ENCODE results near the gene TRPC4AP. TPM values are rescaled to one million over a fixed set of nuclear protein-coding genes. Genes with fewer than 3 reads are reported as not detected.

TRPC4AP gene
- total and polyA plus RNA-seq, 10 of the 15 experiments (the other 5 are each of a cell fraction or from before 2014, with no cell fraction given): 1.1 to 61.7 (median 41.2) TPM

DNA sequence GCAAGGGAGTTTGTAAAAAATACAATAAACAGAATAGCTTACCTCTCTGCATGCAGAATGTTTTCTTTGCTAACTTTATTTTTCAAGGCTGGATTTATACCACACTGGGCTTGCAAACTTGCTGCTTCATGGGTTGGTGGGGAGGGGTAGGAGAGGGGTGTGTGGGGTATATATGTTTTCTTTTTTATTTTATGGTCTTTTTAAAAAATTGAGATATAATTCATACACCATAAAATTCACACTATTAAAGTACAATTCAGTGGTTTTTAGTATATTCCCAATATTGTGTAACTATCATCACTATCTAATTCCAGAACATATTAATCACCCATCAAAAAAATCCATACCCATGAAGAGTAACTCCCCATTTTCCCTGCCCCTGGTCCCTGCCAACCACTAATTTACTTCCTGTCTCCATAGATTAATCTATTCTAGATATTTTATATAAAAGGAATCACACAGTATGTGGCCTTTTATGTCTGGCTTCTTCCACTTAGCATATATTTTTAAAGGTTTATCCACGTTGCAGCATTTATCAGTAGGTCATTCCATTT lies 14.3 kb upstream of the TRPC4AP start:
- no TSS peak for BruUV-seq (replicated peaks)
- ChIA-PET SMC1A (ENCODE audit: uncharacterized antibody, unreplicated experiment) (no interaction called here), RAD21 (ENCODE audit: unreplicated experiment) (no interaction called here), CTCF (interaction anchor here (1.4 to 2.7 kb wide), 2 partner anchors 11 to 38 kb away, joined by 4 to 9 read pairs; no protein-coding TSS in a partner anchor), POLR2A (no interaction called here)
- WGBS (ENCODE audit: insufficient coverage, insufficient replicate concordance, low lambda C conversion rate, missing lambda C conversion rate): 90% methylated on average over 1 of the region's 1 CpG
- H3K9me3 ChIP-seq (replicated peaks; ENCODE audit: control insufficient read depth, insufficient read depth, low read length): no peaks in the 10 kb centered on the region
- FAIRE-seq: no peak
- no peak for ATAC-seq
- no peak overlapping the region for H3K4me3 ChIP-seq
- no peaks in the 10 kb centered on the region for H4K20me1 ChIP-seq (ENCODE audit: control insufficient read depth, insufficient read depth)
- H3K4me2 ChIP-seq (ENCODE audit: control insufficient read depth, insufficient read depth): no peak overlapping the region
- intact Hi-C loops (cut with micrococcal nuclease; ENCODE audit: unreplicated experiment): no loop called here
- H2AFZ ChIP-seq (ENCODE audit: control insufficient read depth, low read depth, low read length): no peak overlapping the region
- H3K27me3 ChIP-seq (replicated peaks in 1 of 2; ENCODE audit: control insufficient read depth in 2 of 2, insufficient read depth in 2 of 2, low read length in 1 of 2): no peaks in the 10 kb centered on the region
- H3K79me2 ChIP-seq (ENCODE audit: control insufficient read depth, insufficient read depth, low read length): no peaks in the 10 kb centered on the region
- H3K27ac ChIP-seq (ENCODE audit: control insufficient read depth, insufficient read depth): no peak overlapping the region
- no peak overlapping the region for H3K9ac ChIP-seq (ENCODE audit: control insufficient read depth, insufficient read depth, low read length)
- no peaks in the 10 kb centered on the region for H3K36me3 ChIP-seq (ENCODE audit: control insufficient read depth in 2 of 2, insufficient read depth in 2 of 2, low read length in 1 of 2)
- no peaks in the 10 kb centered on the region for H3K4me1 ChIP-seq (ENCODE audit: control insufficient read depth, insufficient read depth, low read length)
- TF ChIP-seq, protein P1, sequence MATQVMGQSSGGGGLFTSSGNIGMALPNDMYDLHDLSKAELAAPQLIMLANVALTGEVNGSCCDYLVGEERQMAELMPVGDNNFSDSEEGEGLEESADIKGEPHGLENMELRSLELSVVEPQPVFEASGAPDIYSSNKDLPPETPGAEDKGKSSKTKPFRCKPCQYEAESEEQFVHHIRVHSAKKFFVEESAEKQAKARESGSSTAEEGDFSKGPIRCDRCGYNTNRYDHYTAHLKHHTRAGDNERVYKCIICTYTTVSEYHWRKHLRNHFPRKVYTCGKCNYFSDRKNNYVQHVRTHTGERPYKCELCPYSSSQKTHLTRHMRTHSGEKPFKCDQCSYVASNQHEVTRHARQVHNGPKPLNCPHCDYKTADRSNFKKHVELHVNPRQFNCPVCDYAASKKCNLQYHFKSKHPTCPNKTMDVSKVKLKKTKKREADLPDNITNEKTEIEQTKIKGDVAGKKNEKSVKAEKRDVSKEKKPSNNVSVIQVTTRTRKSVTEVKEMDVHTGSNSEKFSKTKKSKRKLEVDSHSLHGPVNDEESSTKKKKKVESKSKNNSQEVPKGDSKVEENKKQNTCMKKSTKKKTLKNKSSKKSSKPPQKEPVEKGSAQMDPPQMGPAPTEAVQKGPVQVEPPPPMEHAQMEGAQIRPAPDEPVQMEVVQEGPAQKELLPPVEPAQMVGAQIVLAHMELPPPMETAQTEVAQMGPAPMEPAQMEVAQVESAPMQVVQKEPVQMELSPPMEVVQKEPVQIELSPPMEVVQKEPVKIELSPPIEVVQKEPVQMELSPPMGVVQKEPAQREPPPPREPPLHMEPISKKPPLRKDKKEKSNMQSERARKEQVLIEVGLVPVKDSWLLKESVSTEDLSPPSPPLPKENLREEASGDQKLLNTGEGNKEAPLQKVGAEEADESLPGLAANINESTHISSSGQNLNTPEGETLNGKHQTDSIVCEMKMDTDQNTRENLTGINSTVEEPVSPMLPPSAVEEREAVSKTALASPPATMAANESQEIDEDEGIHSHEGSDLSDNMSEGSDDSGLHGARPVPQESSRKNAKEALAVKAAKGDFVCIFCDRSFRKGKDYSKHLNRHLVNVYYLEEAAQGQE (IDR thresholded peaks at IDR 0.05; ENCODE audit: low read depth, low read length): no peak
- TF ChIP-seq, protein P2, sequence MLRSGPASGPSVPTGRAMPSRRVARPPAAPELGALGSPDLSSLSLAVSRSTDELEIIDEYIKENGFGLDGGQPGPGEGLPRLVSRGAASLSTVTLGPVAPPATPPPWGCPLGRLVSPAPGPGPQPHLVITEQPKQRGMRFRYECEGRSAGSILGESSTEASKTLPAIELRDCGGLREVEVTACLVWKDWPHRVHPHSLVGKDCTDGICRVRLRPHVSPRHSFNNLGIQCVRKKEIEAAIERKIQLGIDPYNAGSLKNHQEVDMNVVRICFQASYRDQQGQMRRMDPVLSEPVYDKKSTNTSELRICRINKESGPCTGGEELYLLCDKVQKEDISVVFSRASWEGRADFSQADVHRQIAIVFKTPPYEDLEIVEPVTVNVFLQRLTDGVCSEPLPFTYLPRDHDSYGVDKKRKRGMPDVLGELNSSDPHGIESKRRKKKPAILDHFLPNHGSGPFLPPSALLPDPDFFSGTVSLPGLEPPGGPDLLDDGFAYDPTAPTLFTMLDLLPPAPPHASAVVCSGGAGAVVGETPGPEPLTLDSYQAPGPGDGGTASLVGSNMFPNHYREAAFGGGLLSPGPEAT (IDR thresholded peaks at IDR 0.05; ENCODE audit: low read depth): no peak
- TF ChIP-seq SUPT20H (IDR thresholded peaks at IDR 0.05; ENCODE audit: borderline replicate concordance, control insufficient read depth, low read depth, low read length) (no peak), MEF2B (IDR thresholded peaks at IDR 0.05; ENCODE audit: partially characterized antibody, poor library complexity, severe bottlenecking) (no peak), FOXK2 (IDR thresholded peaks at IDR 0.05) (no peak), ZSCAN29 (IDR thresholded peaks at IDR 0.05) (no peak)
- TF ChIP-seq, protein P3, sequence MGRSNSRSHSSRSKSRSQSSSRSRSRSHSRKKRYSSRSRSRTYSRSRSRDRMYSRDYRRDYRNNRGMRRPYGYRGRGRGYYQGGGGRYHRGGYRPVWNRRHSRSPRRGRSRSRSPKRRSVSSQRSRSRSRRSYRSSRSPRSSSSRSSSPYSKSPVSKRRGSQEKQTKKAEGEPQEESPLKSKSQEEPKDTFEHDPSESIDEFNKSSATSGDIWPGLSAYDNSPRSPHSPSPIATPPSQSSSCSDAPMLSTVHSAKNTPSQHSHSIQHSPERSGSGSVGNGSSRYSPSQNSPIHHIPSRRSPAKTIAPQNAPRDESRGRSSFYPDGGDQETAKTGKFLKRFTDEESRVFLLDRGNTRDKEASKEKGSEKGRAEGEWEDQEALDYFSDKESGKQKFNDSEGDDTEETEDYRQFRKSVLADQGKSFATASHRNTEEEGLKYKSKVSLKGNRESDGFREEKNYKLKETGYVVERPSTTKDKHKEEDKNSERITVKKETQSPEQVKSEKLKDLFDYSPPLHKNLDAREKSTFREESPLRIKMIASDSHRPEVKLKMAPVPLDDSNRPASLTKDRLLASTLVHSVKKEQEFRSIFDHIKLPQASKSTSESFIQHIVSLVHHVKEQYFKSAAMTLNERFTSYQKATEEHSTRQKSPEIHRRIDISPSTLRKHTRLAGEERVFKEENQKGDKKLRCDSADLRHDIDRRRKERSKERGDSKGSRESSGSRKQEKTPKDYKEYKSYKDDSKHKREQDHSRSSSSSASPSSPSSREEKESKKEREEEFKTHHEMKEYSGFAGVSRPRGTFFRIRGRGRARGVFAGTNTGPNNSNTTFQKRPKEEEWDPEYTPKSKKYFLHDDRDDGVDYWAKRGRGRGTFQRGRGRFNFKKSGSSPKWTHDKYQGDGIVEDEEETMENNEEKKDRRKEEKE (IDR thresholded peaks at IDR 0.05): no peak
- TF ChIP-seq, protein P4, sequence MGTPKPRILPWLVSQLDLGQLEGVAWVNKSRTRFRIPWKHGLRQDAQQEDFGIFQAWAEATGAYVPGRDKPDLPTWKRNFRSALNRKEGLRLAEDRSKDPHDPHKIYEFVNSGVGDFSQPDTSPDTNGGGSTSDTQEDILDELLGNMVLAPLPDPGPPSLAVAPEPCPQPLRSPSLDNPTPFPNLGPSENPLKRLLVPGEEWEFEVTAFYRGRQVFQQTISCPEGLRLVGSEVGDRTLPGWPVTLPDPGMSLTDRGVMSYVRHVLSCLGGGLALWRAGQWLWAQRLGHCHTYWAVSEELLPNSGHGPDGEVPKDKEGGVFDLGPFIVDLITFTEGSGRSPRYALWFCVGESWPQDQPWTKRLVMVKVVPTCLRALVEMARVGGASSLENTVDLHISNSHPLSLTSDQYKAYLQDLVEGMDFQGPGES (IDR thresholded peaks at IDR 0.05): no peak
- TF ChIP-seq, protein P5, sequence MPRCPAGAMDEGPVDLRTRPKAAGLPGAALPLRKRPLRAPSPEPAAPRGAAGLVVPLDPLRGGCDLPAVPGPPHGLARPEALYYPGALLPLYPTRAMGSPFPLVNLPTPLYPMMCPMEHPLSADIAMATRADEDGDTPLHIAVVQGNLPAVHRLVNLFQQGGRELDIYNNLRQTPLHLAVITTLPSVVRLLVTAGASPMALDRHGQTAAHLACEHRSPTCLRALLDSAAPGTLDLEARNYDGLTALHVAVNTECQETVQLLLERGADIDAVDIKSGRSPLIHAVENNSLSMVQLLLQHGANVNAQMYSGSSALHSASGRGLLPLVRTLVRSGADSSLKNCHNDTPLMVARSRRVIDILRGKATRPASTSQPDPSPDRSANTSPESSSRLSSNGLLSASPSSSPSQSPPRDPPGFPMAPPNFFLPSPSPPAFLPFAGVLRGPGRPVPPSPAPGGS (IDR thresholded peaks at IDR 0.05; ENCODE audit: borderline replicate concordance, insufficient read depth, low read depth, low read length, poor library complexity, severe bottlenecking): no peak
- no peak for DNase-seq (ENCODE audit: low read depth, low spot score)
- in situ Hi-C loops (cut with MboI): no loop called here

All from GM12878 (cell line).